Measurements from ENCODE around the gene NKIRAS1.

The NKIRAS1 gene

GRCh38 chr3:23941440-23941839 is 24.6 kb upstream of the NKIRAS1 start:
- H3K4me3 ChIP-seq (ENCODE audit: low read depth, low read length) = no peak overlapping the region
- no peak for DNase-seq (ENCODE audit: low read depth)
- no peak for TF ChIP-seq CTCF (IDR thresholded peaks at IDR 0.05; ENCODE audit: insufficient read depth, low read depth, low read length, missing control alignments)

- no peak for DNase-seq (ENCODE audit: low read depth)
- no peak overlapping the region for H3K4me3 ChIP-seq (ENCODE audit: low read depth, low read length)
- no peak for TF ChIP-seq CTCF (IDR thresholded peaks at IDR 0.05; ENCODE audit: insufficient read depth, low read depth, low read length, missing control alignments)
These were observed 24.0 kb upstream of the NKIRAS1 start for GRCh38 chr3:23940775-23941174.

GRCh38 chr3:23938688-23939087 is 21.9 kb upstream of the NKIRAS1 start:
- no peak overlapping the region for H3K4me3 ChIP-seq (ENCODE audit: low read depth, low read length)
- TF ChIP-seq CTCF (IDR thresholded peaks at IDR 0.05; ENCODE audit: insufficient read depth, low read depth, low read length, missing control alignments) = no peak
- no peak for DNase-seq (ENCODE audit: low read depth)

GRCh38 chr3:23937296-23937695 is 20.5 kb upstream of the NKIRAS1 start:
- no peak for TF ChIP-seq CTCF (IDR thresholded peaks at IDR 0.05; ENCODE audit: insufficient read depth, low read depth, low read length, missing control alignments)
- H3K4me3 ChIP-seq (ENCODE audit: low read depth, low read length) = no peak overlapping the region
- no peak for DNase-seq (ENCODE audit: low read depth)

- TF ChIP-seq CTCF (IDR thresholded peaks at IDR 0.05; ENCODE audit: insufficient read depth, low read depth, low read length, missing control alignments) = no peak
- no peak for DNase-seq (ENCODE audit: low read depth)
- H3K4me3 ChIP-seq (ENCODE audit: low read depth, low read length) = no peak overlapping the region
These were observed 17.5 kb upstream of the NKIRAS1 start for GRCh38 chr3:23934253-23934652.

GRCh38 chr3:23932571-23932970 is 15.8 kb upstream of the NKIRAS1 start:
- no peak for TF ChIP-seq CTCF (IDR thresholded peaks at IDR 0.05; ENCODE audit: insufficient read depth, low read depth, low read length, missing control alignments)
- no peak for DNase-seq (ENCODE audit: low read depth)
- H3K4me3 ChIP-seq (ENCODE audit: low read depth, low read length) = no peak overlapping the region

- no peak for DNase-seq (ENCODE audit: low read depth)
- TF ChIP-seq CTCF (IDR thresholded peaks at IDR 0.05; ENCODE audit: insufficient read depth, low read depth, low read length, missing control alignments) = no peak
These were observed 14.8 kb upstream of the NKIRAS1 start for GRCh38 chr3:23931597-23931996.

More at GRCh38 chr3:23931597-23931996, 14.8 kb upstream of the NKIRAS1 start:
- no peak overlapping the region for H3K4me3 ChIP-seq (ENCODE audit: low read depth, low read length)
